NCI-H2171 treated with DMSO at 0.1 percent for 48 hours (cell line): ENCODE data around the gene CLIC2.
"Not testable (repeated sequence)": the region's sequence is repeated elsewhere in the genome, so short reads cannot be mapped to it uniquely, and the experiment has no call there.

Source experiments
- DNase-seq: peaks from one replicate; lab custom pipeline; 2025; lab: John Stamatoyannopoulos, UW

Gene CLIC2

DNA sequence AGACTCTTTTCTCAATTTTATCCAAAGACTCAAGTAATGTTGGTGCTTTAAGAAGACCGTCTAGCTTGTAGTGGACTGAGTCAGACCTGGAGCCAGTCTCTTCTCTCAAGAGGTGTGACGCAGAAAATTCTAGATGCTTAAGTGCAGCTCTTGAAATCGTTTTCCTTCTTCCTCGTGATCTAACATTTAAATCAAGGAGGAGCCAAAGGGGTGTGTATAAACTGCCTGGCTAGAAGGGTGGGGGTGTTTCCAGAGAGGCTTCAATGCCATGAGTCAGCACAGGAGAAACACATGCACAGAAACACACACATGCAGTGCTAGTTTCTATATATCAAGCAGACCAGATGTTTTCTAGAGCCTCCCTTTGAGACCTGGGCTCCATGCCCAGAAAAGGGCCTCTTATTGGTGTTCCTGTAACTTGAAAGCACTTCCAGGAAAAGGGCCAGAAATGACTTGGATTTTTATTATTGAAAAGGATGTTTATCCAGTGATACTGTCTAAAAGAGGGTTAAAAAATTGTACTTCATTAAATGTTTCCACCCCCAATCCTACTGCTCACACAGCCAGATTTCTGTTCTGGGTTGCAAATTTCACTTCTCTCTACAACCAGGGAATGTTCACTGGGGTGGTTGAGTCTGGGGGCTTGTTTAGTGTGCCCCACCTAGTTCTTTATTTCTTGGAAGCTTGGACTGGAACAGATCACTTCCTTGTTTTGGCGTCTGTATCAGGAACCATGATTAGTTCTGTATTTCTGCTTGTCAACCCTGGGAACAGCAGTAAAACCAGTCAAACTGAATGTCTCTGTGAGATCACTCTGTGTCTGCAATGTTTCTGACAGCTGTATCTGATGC lies at the start of gene CLIC2:
CLIC2 (minus strand) TSS at position 129 of the 851 bp plus-strand sequence. CDS start 187 bp downstream, outside the sequence.
- DNase-seq: peak; percentile 29

DNA sequence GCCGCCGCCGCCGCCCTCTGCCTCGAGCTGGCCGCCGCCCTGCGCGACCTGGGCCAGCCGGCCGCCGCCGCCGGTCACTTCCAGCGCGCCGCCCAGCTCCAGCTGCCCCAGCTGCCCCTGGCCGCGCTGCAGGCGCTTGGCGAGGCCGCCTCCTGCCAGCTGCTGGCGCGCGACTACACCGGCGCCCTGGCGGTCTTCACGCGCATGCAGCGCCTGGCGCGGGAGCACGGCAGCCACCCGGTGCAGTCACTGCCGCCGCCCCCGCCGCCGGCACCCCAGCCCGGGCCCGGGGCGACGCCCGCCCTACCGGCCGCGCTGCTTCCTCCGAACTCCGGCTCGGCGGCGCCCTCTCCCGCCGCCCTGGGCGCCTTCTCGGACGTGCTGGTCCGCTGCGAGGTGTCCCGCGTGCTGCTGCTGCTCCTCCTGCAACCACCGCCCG lies 48.1 kb upstream of the CLIC2 start:
- DNase-seq: not testable (repeated sequence)

DNA sequence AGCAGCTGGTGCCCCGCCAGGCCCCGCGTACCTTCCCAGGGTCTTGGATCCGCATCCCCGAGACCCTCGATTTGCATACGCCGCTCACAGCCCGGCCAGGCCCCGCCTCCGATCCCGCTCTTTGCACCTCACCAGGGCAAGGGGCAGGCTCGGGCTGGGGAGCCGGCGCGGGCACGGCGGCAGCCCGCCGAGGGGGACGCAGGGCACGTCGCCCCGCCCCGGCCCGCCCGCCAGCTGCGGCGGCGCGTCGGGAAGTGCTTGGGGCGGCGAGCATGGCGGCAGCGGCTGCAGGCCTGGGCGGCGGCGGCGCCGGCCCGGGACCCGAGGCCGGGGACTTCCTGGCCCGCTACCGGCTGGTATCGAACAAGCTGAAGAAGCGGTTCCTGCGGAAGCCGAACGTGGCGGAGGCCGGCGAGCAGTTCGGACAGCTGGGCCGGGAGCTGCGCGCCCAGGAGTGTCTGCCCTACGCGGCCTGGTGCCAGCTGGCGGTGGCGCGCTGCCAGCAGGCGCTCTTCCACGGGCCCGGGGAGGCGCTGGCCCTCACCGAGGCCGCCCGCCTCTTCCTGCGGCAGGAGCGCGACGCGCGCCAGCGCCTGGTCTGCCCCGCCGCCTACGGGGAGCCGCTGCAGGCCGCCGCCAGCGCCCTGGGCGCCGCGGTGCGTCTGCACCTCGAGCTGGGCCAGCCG lies 47.6 kb upstream of the CLIC2 start, which contains the start of gene F8A2:
F8A2 (plus strand) TSS at position 253 of the 686 bp plus-strand sequence; CDS start at position 273, 20 bp downstream.
- DNase-seq: not testable (repeated sequence)

DNA sequence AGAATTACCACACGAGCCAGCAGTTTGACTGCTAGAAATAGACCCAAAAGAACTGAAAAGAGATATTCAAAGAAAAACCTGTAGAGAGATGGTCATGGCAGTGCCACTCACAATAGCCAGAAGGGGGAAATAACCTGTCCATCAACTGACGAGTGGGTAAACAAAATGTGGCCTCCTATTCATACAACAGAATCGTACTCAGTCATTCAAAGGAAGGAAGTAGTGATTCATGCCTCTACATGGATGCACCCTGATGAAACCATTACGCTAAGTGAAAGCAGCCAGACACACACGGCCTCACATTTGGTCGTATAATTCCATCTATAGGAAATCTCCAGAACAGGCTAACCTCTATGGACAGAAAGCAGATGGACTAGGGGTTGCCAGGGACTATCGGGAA lies 45.4 kb upstream of the CLIC2 start:
- DNase-seq: not testable (repeated sequence)

DNA sequence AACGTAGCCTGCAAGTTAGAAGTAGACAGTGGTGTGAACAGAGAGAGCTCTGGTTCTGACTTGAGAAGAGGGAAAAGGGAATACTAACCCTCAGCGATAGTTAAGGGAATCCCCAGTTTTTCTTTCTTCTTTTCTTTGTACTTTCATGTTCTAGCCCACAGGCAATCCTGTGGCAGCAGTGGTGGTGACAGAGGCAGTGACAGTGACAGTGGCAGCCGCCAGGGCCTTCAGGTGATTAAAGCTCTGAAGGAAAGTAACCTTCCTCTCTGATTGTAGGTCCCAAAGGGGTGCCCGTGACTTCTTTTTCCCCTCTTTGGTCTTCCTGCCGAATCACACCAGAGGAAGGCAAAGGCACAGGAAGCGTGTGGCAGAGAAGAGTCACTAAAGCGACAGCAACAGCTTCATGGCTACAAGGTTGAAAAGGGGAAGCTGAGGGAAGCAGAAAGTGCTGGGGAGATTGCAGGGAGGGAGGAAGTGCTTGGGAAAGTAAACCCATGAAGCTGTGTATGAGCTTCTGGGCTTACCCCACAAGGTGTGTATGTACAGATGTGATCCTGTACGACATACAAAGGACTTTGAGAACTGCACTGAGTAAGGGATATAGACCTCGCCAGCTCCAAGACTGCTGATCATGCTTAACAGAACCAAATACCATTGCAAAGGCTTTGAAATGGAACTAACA lies 39.5 kb upstream of the CLIC2 start:
- DNase-seq: not testable (repeated sequence)

DNA sequence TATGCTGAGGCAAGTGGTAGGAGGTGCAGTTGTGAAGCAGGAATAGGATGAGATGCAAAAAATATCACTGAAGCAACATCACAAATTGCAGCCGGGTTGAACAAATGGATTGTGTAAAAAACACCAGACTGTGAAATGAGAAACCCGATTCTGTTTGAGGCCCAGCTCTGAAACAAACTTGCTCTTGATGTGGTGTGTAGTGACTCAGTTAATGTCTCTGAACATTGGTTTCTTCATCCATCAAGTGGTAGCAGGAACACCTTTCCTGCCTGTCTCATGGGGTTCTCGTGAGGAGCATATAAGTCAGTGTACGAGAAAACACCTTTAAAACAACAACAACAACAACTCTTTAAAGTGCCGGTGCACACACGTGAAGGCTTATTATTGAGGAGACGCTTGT lies 29.3 kb upstream of the CLIC2 start:
- not testable (repeated sequence) for DNase-seq

DNA sequence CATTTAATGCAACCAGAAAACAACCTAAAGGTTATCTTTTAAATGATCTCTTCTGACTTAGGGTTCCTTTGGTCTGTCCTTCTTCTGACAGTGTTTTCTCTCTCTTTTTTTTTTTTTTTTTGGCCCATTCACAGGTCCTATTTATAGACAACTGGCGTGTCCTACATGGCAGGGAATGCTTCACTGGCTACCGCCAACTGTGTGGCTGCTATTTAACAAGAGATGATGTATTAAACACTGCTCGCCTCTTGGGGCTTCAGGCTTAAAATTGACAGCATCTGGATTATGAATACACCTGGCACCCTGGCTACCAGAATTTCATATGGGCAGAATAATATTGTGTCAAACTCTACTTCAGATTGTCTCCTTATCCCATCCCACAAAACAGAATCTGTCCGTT lies 15.0 kb upstream of the CLIC2 start:
- not testable (repeated sequence) for DNase-seq

DNA sequence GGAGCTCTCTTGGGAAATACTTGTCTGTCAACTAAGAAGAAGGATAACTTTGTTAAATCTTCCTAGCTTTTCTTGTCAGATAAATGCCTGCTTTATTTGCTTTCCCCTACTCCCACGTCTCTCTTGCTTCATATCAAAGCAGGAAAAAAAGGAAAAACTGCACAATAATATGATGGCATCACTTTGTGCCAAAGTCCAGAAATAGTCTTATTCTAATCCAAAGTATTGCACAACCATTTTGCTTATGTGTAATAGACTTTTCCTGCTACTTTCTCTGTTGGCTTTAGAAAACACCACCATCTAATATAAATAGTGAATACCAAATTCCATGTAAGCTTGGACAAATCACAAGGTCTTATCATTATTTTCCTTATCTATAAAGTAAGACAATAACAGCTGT lies 11.3 kb upstream of the CLIC2 start:
- DNase-seq: not testable (repeated sequence)

DNA sequence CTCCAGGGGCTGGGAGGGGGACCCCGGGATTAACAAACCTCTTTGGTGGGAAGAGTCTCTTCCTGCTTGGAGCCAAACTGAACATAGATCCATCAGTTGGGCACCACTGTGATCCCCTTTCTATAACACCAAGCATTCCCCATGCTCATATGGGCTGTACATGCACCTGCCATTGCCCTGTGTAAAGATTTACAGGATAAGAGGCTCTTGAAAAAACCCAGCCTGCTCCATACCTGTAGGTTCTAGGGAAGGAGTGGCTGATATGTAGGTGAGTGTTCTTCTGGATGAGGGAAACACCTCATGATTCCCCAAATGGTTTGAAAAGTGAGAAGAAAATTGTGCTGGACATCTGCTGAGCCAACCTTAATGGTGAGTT lies 911 bp upstream of the CLIC2 start:
- DNase-seq: not testable (repeated sequence)

DNA sequence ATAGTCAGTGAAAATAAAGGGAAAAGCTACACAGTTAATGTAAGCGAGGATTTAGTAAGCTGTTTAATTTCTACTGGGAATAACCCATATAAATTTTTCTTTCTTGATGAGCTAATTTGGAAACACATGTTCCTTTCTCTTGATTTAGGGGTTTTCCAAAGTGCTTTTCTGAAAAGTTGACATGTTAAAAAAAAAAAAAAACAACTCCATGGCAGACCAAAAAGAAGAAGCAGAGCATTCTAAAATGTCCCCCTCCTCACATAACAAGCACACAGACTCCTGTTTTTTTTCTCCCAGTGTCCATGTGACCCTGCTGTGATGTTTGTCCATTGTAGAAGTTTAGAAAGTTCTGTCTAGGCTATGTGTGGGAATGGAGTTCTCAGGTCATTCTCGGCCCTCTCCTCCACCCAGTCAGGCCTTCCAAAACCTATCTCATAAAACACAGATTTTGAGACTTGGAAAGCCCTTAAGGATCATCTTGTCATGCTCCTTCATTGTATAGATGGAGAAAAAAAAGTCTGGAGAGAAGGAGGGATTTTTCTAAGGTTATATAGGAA lies 792 bp downstream of the CLIC2 start:
- DNase-seq: no peak

DNA sequence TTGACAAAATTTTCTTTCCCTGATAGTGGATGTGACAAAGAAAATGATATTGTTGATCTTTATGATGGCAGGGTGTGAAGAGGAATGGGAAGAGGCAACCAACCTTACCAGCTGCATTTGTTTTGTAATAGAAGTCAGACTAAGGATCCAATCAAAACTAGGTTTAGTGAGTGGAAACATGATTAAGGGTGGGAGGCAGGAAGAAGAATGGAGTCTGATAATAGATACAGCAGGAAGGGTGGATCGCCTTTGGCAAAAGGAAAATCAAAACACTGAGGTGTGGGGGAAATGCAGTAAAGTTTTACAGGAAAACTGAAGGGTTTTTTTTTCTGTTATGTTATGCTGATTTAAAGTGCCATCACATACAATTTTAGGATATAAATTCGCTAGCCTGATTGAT lies 3.4 kb downstream of the CLIC2 start:
- DNase-seq: no peak

DNA sequence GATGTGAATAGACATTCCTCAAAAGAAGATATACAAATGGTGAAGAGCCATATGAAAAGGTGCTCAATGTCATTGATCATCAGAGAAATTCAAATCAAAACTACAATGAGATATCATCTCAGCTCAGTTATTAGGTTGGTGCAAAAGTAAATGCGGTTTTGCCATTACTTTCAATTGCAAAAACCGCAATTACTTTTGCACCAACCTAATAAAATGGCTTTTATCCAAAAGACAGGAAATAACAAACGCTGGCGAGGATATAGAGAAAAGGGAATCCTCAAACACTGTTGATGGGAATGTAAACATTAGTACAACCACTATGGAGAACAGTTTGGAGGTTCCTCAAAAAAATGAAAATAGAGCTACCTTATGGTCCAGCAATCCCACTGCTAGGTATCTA lies 5.1 kb downstream of the CLIC2 start:
- DNase-seq: no peak

DNA sequence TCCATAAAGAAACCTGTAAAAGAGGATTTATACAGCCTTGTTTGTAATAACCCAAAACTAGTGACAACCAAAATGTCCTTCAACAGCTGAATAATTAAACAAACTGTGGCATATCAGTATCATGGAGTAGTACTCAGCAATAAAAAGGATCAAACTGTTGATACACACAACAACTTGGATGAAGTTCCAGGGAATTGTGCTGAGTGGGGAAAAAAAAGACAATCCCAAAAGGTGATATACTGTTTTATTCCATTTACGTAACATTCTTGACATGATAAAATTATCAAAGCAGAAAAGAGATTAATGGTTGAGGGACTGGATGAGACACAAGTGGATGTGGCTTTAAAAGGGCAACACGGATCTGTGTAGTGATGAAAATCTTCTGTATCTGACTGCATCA lies 7.8 kb downstream of the CLIC2 start:
- no peak for DNase-seq

DNA sequence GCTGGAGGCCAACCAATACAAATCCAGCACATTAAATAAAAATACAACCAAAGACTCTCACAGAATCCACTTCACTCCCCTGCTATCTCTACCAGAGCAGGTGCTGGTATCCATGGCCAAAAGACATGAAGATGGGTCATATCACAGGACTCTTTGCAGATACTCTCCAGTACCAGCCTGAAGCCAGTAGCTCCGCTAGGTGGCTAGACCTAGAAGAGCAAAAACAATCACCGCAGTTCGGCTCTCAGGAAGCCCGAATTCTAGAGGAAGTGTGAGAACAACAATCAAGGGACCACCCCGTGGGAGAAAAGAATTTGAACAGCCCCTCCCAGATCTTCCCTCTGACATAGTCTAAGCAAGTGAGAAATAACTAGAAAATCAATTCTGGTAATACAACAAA lies 20.2 kb downstream of the CLIC2 start:
- no peak for DNase-seq

DNA sequence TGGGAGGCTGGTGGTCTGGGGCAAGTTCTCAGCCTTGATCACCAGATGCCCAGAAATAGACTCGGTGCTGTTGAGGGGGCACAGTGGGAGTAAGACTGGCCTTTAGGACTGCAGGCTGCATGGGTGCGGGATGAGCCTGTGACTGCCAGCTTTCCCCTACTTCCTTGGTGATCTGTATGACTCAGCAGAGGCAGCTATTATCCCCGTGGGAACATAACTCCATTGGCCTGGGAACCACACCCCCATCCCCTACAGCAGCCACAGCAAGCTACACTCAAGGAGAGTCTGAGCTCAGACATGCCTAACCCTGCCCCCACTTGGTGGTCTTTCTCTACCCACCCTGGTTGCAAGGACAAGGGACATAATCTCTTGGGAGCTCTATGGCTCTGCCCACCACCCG lies 20.6 kb downstream of the CLIC2 start:
- no peak for DNase-seq

DNA sequence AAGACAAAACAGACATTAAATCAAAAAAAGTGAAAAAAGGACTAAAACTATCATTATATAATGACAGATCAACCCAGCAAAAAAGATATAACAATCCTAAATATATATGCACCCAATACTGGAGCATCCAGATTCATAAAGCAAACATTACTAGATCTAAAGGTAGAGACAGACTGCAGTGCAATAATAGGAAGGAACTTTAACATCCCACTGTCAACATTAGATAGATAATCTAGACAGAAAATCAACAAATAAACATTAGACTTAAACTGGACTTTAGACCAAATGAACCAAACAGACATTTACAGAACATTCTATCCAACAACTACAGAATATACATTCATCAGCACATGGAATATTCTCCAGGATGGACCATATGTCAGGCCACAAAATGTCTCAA lies 40.6 kb downstream of the CLIC2 start:
- no peak for DNase-seq

DNA sequence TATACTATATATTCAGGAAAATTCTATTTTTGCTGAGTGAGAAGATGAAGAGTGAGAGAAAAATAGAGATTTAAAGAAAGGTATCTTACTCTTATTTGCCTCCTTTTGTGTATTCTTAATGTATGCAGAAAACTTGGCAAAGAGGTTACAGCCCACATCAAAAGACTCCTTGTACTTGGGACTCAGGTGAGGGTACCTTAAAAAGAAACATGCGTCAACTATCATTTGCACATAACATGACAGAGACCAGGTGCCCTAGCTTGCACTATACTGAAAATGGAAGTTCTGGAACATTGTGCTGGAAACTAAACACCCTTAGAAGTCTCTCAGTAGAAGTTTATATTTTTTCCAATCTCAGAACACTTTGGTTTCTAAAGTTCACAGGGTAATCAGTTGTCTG lies 54.5 kb downstream of the CLIC2 start:
- DNase-seq: no peak

DNA sequence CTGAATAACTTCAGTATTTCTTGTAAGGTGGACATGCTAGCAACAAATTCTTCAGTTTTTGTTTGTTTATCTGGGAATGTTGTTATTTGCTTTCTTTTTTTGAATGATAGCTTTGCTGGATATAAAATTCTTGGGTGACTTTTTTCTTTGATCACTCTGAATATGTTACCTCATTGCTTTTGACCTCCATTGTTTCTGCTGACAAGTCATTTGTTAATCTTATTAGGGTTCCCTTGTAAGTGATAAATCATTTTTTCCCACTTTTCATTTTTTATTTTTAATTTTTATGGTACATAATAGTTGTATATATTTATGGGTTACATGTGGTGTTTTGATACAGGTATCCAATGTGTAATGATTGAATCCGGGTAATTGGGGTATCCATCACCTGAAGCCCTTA lies 63.4 kb downstream of the CLIC2 start:
- no peak for DNase-seq

DNA sequence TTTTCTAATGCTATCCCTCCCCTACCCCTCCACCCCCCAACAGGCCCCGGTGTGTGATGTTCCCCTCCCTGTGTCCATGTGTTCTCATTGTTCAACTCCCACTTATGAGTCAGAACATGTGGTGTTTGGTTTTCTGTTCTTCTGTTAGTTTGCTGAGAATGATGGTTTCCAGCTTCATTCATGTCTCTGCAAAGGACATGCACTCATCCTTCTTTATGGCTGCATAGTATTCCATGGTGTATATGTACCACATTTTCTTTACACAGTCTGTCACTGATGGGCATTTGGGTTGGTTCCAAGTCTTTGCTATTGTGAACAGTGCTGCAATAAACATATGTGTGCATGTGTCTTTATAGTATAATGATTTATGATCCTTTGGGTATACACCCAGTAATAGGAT lies 66.4 kb downstream of the CLIC2 start:
- DNase-seq: not testable (repeated sequence)

DNA sequence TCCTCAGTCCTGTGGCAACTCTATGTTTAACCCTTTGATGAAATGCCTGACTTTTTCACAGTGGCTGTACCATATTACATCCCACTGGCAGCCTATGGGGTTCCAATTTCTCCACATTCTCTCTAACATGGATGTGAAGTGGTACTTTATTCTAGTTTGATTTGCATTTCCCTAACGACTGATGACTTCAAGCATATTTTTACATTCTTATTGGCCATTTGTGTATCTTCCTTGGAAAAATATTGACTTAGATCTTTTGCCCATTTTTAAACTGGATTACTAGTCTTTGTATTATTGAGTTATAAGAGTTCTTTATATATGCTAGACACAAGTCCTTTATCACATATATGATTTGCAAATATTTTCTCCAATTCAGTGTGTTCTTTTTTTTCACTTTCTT lies 68.0 kb downstream of the CLIC2 start:
- no peak for DNase-seq

DNA sequence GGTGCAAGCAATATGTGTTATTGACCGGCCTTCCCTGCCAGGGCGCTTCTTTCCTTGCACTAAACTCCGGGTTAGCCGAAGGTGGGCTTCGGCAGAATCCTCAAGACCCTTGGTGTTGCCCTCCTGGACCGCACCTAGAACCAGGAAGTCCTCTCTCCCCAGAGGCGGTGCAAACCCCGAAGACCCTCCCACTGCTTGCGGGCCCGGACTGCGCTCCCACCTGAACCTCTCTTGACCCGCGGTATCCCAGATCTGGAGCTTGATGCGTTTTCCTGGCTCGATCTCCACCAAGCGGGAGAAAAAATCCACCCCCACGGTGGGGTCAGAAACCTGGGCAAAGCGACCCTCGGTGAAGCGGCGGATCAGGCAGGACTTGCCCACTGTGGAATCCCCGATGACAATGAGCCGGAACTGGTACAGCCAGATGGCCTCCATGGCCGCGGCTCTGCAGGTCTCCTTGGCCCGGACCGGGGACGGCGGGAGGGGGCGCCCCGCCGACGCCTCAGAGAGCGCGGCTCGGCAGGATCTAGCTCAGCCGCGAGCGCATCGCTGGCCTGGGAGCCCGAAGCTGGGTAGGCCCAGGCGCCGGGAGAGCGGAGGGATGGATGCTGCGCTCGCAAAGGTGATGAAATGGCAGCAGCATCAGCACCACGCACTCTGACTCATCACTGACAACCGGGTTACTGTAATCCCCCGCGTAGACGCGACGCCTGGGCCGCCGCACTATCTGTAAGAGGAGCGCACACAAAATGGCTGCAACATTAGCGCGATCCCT lies 70.4 kb downstream of the CLIC2 start, which contains the start of gene RAB39B:
RAB39B (minus strand) TSS at position 638 of the 775 bp plus-strand sequence; CDS start at position 435, 203 bp downstream.
- peak; percentile 73 for DNase-seq
